HG03060 (cell line): ENCODE results near the gene BHLHE23.

Experiments
- ATAC-seq: cut with Tn5 transposase; IDR thresholded peaks from one replicate; pipeline ENCODE4 v1.9.1; 2021; ENCODE audit warnings: low read depth, moderate number of reproducible peaks; ENCODE audit not compliant: unreplicated experiment

The BHLHE23 gene

GRCh38 chr20:63026582-63027165 lies 19.9 kb upstream of the BHLHE23 start:
- no peak for ATAC-seq

- ATAC-seq, result no peak
Observed at GRCh38 chr20:63025534-63026331, 19.0 kb upstream of the BHLHE23 start.

- ATAC-seq, result no peak
Observed at GRCh38 chr20:63024573-63025392, 18.0 kb upstream of the BHLHE23 start.

GRCh38 chr20:63023936-63024571 lies 17.3 kb upstream of the BHLHE23 start:
- no peak for ATAC-seq

- no peak for ATAC-seq
Observed at GRCh38 chr20:63023071-63023935, 16.5 kb upstream of the BHLHE23 start.

GRCh38 chr20:63022501-63022900 lies 15.7 kb upstream of the BHLHE23 start:
- no peak for ATAC-seq

- ATAC-seq, result no peak
Observed at GRCh38 chr20:63021356-63022321, 14.9 kb upstream of the BHLHE23 start.

GRCh38 chr20:63020681-63021080 lies 13.9 kb upstream of the BHLHE23 start:
- ATAC-seq, result no peak

GRCh38 chr20:63017826-63018411 lies 11.2 kb upstream of the BHLHE23 start:
- no peak for ATAC-seq

- no peak for ATAC-seq
Observed at GRCh38 chr20:63017076-63017825, 10.5 kb upstream of the BHLHE23 start.

GRCh38 chr20:63016514-63017075 lies 9.8 kb upstream of the BHLHE23 start:
- no peak for ATAC-seq

- ATAC-seq, result no peak
Observed at GRCh38 chr20:63015662-63016361, 9.0 kb upstream of the BHLHE23 start.

GRCh38 chr20:63015147-63015661 lies 8.4 kb upstream of the BHLHE23 start:
- ATAC-seq, result no peak

- ATAC-seq, result no peak
Observed at GRCh38 chr20:63014710-63015109, 7.9 kb upstream of the BHLHE23 start.

GRCh38 chr20:63014287-63014686 lies 7.5 kb upstream of the BHLHE23 start:
- no peak for ATAC-seq

GRCh38 chr20:63013207-63013606 lies 6.4 kb upstream of the BHLHE23 start:
- ATAC-seq, result no peak

GRCh38 chr20:63011798-63012197 lies 5.0 kb upstream of the BHLHE23 start:
- ATAC-seq, result no peak
